ENCODE data around the gene BCL2.
"Not testable (repeated sequence)": the region's sequence is repeated elsewhere in the genome, so short reads cannot be mapped to it uniquely, and the experiment has no call there.

BCL2 gene

GRCh38 chr18:63241317-63241712, 78.3 kb downstream of the BCL2 start:
- CTCF ChIA-PET = no interaction called here
- H3K27me3 Mint-ChIP-seq = no peaks in the 10 kb centered on the region
- H3K36me3 Mint-ChIP-seq = peaks cover 87% of the 10 kb centered on the region
- no peak for DNase-seq
- H3K9me3 Mint-ChIP-seq = peaks cover 8% of the 10 kb centered on the region
- no peak overlapping the region for H3K4me3 Mint-ChIP-seq
- peak overlapping the region; percentile 74 for H3K27ac Mint-ChIP-seq
- peaks cover 51% of the 10 kb centered on the region for H3K4me1 Mint-ChIP-seq

GRCh38 chr18:63240531-63241316, 78.8 kb downstream of the BCL2 start:
- H3K27me3 Mint-ChIP-seq = no peaks in the 10 kb centered on the region
- H3K4me1 Mint-ChIP-seq = peaks cover 51% of the 10 kb centered on the region
- H3K36me3 Mint-ChIP-seq = peaks cover 88% of the 10 kb centered on the region
- peaks cover 11% of the 10 kb centered on the region for H3K9me3 Mint-ChIP-seq
- no peak overlapping the region for H3K27ac Mint-ChIP-seq
- H3K4me3 Mint-ChIP-seq = no peak overlapping the region
- no peak for DNase-seq
- CTCF ChIA-PET = interaction anchor here (0.7 kb wide), 1 partner anchor 26 kb away, joined by 3 read pairs; no protein-coding TSS in a partner anchor

GRCh38 chr18:63238693-63239075, 80.9 kb downstream of the BCL2 start:
- Mint-ChIP-seq H3K36me3 (peaks cover 84% of the 10 kb centered on the region), H3K27ac (no peak overlapping the region)
- no peak for DNase-seq

GRCh38 chr18:63237881-63238692, 81.5 kb downstream of the BCL2 start:
- peaks cover 60% of the 10 kb centered on the region for H3K4me1 Mint-ChIP-seq
- peaks cover 85% of the 10 kb centered on the region for H3K36me3 Mint-ChIP-seq
- DNase-seq = no peak
- peaks cover 16% of the 10 kb centered on the region for H3K9me3 Mint-ChIP-seq
- H3K27ac Mint-ChIP-seq = no peak overlapping the region
- no peak overlapping the region for H3K4me3 Mint-ChIP-seq
- CTCF ChIA-PET = no interaction called here
- H3K27me3 Mint-ChIP-seq = no peaks in the 10 kb centered on the region

More at GRCh38 chr18:63238693-63239075, 80.9 kb downstream of the BCL2 start:
- CTCF ChIA-PET = no interaction called here
- peaks cover 16% of the 10 kb centered on the region for H3K9me3 Mint-ChIP-seq
- H3K27me3 Mint-ChIP-seq = no peaks in the 10 kb centered on the region
- H3K4me1 Mint-ChIP-seq = peaks cover 55% of the 10 kb centered on the region
- H3K4me3 Mint-ChIP-seq = no peak overlapping the region

GRCh38 chr18:63236921-63237846, 82.4 kb downstream of the BCL2 start:
- H3K4me1 Mint-ChIP-seq = peaks cover 59% of the 10 kb centered on the region

GRCh38 chr18:63236406-63236805, 83.2 kb downstream of the BCL2 start:
- Mint-ChIP-seq H3K4me3 (no peak overlapping the region), H3K9me3 (peaks cover 16% of the 10 kb centered on the region), H3K27me3 (no peaks in the 10 kb centered on the region), H3K36me3 (peaks cover 81% of the 10 kb centered on the region), H3K4me1 (peaks cover 60% of the 10 kb centered on the region), H3K27ac (peak overlapping the region; percentile 9)
- CTCF ChIA-PET = interaction anchor here (1.1 kb wide), 1 partner anchor 83 kb away, joined by 4 read pairs; the partner anchor contains the start of gene BCL2
- DNase-seq = no peak

More at GRCh38 chr18:63236921-63237846, 82.4 kb downstream of the BCL2 start:
- Mint-ChIP-seq H3K9me3 (peaks cover 16% of the 10 kb centered on the region), H3K27me3 (no peaks in the 10 kb centered on the region), H3K36me3 (peaks cover 84% of the 10 kb centered on the region), H3K27ac (peak overlapping the region; percentile 14), H3K4me3 (no peak overlapping the region)
- CTCF ChIA-PET = interaction anchor here (1.1 kb wide), 1 partner anchor 82 kb away, joined by 4 read pairs; the partner anchor contains the start of gene BCL2
- no peak for DNase-seq

GRCh38 chr18:63235920-63236319, 83.6 kb downstream of the BCL2 start:
- H3K27me3 Mint-ChIP-seq, H3K27ac Mint-ChIP-seq, H3K4me3 Mint-ChIP-seq, DNase-seq: not testable (repeated sequence)
- H3K9me3 Mint-ChIP-seq = peaks cover 16% of the 10 kb centered on the region
- H3K36me3 Mint-ChIP-seq = peaks cover 81% of the 10 kb centered on the region
- CTCF ChIA-PET = interaction anchor here (1.1 kb wide), 1 partner anchor 83 kb away, joined by 4 read pairs; the partner anchor contains the start of gene BCL2
- H3K4me1 Mint-ChIP-seq = peaks cover 60% of the 10 kb centered on the region

GRCh38 chr18:63234841-63235240, 84.7 kb downstream of the BCL2 start:
- Mint-ChIP-seq H3K27ac (no peak overlapping the region), H3K36me3 (peaks cover 74% of the 10 kb centered on the region), H3K9me3 (peaks cover 16% of the 10 kb centered on the region), H3K4me3 (no peak overlapping the region), H3K4me1 (peaks cover 67% of the 10 kb centered on the region), H3K27me3 (no peaks in the 10 kb centered on the region)
- DNase-seq = no peak
- CTCF ChIA-PET = interaction anchor here (1.1 kb wide), 1 partner anchor 64 kb away, joined by 3 read pairs; no protein-coding TSS in a partner anchor

GRCh38 chr18:63234432-63234831, 85.1 kb downstream of the BCL2 start:
- peaks cover 75% of the 10 kb centered on the region for H3K36me3 Mint-ChIP-seq
- H3K27ac Mint-ChIP-seq = no peak overlapping the region
- CTCF ChIA-PET = interaction anchor here (1.1 kb wide), 1 partner anchor 64 kb away, joined by 3 read pairs; no protein-coding TSS in a partner anchor
- H3K9me3 Mint-ChIP-seq = peaks cover 16% of the 10 kb centered on the region
- no peak overlapping the region for H3K4me3 Mint-ChIP-seq
- no peaks in the 10 kb centered on the region for H3K27me3 Mint-ChIP-seq
- DNase-seq = no peak
- peaks cover 71% of the 10 kb centered on the region for H3K4me1 Mint-ChIP-seq

GRCh38 chr18:63233334-63233733, 86.2 kb downstream of the BCL2 start:
- Mint-ChIP-seq H3K36me3 (peaks cover 72% of the 10 kb centered on the region), H3K27ac (no peak overlapping the region), H3K4me3 (no peak overlapping the region), H3K27me3 (no peaks in the 10 kb centered on the region), H3K9me3 (peaks cover 16% of the 10 kb centered on the region), H3K4me1 (peaks cover 71% of the 10 kb centered on the region)
- CTCF ChIA-PET = interaction anchor here (1.0 to 1.1 kb wide), 2 partner anchors 9 to 65 kb away, joined by 3 read pairs; no protein-coding TSS in a partner anchor
- DNase-seq = no peak

GRCh38 chr18:63232826-63233225, 86.7 kb downstream of the BCL2 start:
- no peak for DNase-seq
- CTCF ChIA-PET = interaction anchor here (1.0 kb wide), 1 partner anchor 9 kb away, joined by 3 read pairs; no protein-coding TSS in a partner anchor
- Mint-ChIP-seq H3K27ac (no peak overlapping the region), H3K9me3 (peaks cover 16% of the 10 kb centered on the region), H3K27me3 (no peaks in the 10 kb centered on the region), H3K4me1 (peaks cover 75% of the 10 kb centered on the region), H3K36me3 (peaks cover 72% of the 10 kb centered on the region), H3K4me3 (no peak overlapping the region)

- Mint-ChIP-seq H3K27ac (peak overlapping the region; percentile 6), H3K4me3 (peak overlapping the region; percentile 35), H3K27me3 (no peaks in the 10 kb centered on the region), H3K4me1 (peaks cover 74% of the 10 kb centered on the region), H3K9me3 (peaks cover 5% of the 10 kb centered on the region), H3K36me3 (peaks cover 66% of the 10 kb centered on the region)
- CTCF ChIA-PET = interaction anchor here (0.6 to 1.3 kb wide), 2 partner anchors 10 to 88 kb away, joined by 3 to 4 read pairs; no protein-coding TSS in a partner anchor
- DNase-seq = no peak
These were observed 89.6 kb downstream of the BCL2 start for GRCh38 chr18:63229971-63230370.

GRCh38 chr18:63225434-63225833, 94.1 kb downstream of the BCL2 start:
- Mint-ChIP-seq H3K9me3 (peaks cover 2% of the 10 kb centered on the region), H3K4me1 (peaks cover 78% of the 10 kb centered on the region), H3K27ac (no peak overlapping the region), H3K4me3 (no peak overlapping the region), H3K36me3 (peaks cover 68% of the 10 kb centered on the region), H3K27me3 (no peaks in the 10 kb centered on the region)
- DNase-seq = no peak
- CTCF ChIA-PET = interaction anchor here (0.9 to 1.1 kb wide), 2 partner anchors 9 to 94 kb away, joined by 3 to 4 read pairs; no protein-coding TSS in a partner anchor
